Neural cell (in vitro differentiated cells): ENCODE results near the gene PLEKHA1. TPM values are rescaled to one million over a fixed set of nuclear protein-coding genes. Genes with fewer than 3 reads are reported as not detected.

Source experiments
- H2AFZ ChIP-seq: fragments of 200-600, 300-800 bp; sonication (generic), shearing (Covaris generic); 2 replicates; pipeline ENCODE4 v1.6.0; 2014; ENCODE audit warnings: low read depth, mild to moderate bottlenecking, antibody characterized with exemption, low read length, moderate library complexity
- H3F3A ChIP-seq: fragments of 200-600 bp; shearing (Covaris generic); 2 replicates; pipeline ENCODE4 v1.6.1; 2016; ENCODE audit warnings: mild to moderate bottlenecking, moderate library complexity, mixed read lengths, antibody characterized with exemption, low read length; ENCODE audit not compliant: insufficient read depth, poor library complexity, severe bottlenecking
- H3K27ac ChIP-seq: fragments of 200-600, 300-800 bp; sonication (generic), shearing (Covaris generic); 2 replicates; pipeline ENCODE4 v1.5.1; 2014; ENCODE audit warnings: mild to moderate bottlenecking, low read length, moderate library complexity
- H3K27me3 ChIP-seq: fragments of 300-800, 200-600 bp; sonication (generic), shearing (Covaris generic); 2 replicates; pipeline ENCODE4 v1.6.0; 2014; ENCODE audit warnings: mild to moderate bottlenecking, low read depth, low read length, moderate library complexity; ENCODE audit not compliant: insufficient read depth
- H3K36me3 ChIP-seq: fragments of 300-800, 200-600 bp; sonication (generic), shearing (Covaris generic); 2 replicates; pipeline ENCODE4 v1.5.1; 2014; ENCODE audit warnings: mild to moderate bottlenecking, antibody characterized with exemption, low read length, moderate library complexity; ENCODE audit not compliant: insufficient read depth
- H3K4me2 ChIP-seq: fragments of 300-800, 200-600 bp; sonication (generic), shearing (Covaris generic); 2 replicates; pipeline ENCODE4 v1.6.0; 2014; ENCODE audit warnings: mild to moderate bottlenecking, low read length
- H3K4me3 ChIP-seq: fragments of 300-800, 200-600 bp; sonication (generic), shearing (Covaris generic); 2 replicates; pipeline ENCODE4 v1.5.1; 2014; ENCODE audit warnings: mild to moderate bottlenecking, low read length, moderate library complexity
- H3K79me2 ChIP-seq: fragments of 200-600 bp; shearing (Covaris generic); replicated peaks from 2 replicates; pipeline ENCODE4 v1.6.0; 2014; ENCODE audit warnings: mild to moderate bottlenecking, low read length, moderate library complexity; ENCODE audit not compliant: insufficient read depth
- H3K9ac ChIP-seq: fragments of 300-800, 200-600 bp; sonication (generic), shearing (Covaris generic); 2 replicates; pipeline ENCODE4 v1.6.1; 2016; ENCODE audit warnings: mild to moderate bottlenecking, low read length, mixed read lengths
- H3K9me2 ChIP-seq: fragments of 200-600 bp; shearing (Covaris generic); 2 replicates; pipeline ENCODE4 v1.6.1; 2016; ENCODE audit warnings: mild to moderate bottlenecking, low read length, mixed read lengths; ENCODE audit not compliant: insufficient read depth
- H3K9me3 ChIP-seq: fragments of 200-600, 300-800 bp; sonication (generic), shearing (Covaris generic); 2 replicates; pipeline ENCODE4 v1.6.1; 2016; ENCODE audit warnings: mild to moderate bottlenecking, mixed run types, low read length, moderate library complexity, mixed read lengths
- H4K20me1 ChIP-seq: fragments of 200-600 bp; shearing (Covaris generic); 2 replicates; pipeline ENCODE4 v1.6.1; 2016; ENCODE audit warnings: mild to moderate bottlenecking, mixed run types; ENCODE audit not compliant: insufficient read depth
- CTCF ChIP-seq: fragments of 450-650 bp; IDR thresholded peaks from 2 replicates; pipeline ENCODE4 v1.5.1; 2014; ENCODE audit warnings: antibody characterized with exemption, mild to moderate bottlenecking, moderate library complexity; ENCODE audit not compliant: poor library complexity, severe bottlenecking
- EP300 ChIP-seq: fragments of 450-650 bp; conservative IDR thresholded peaks from 2 replicates; pipeline ENCODE4 v1.6.1; 2014; ENCODE audit warnings: antibody characterized with exemption, mild to moderate bottlenecking, moderate library complexity; ENCODE audit not compliant: poor library complexity, severe bottlenecking
- EZH2 ChIP-seq: fragments of 200-600, 300-800 bp; shearing (Covaris generic), sonication (generic); IDR thresholded peaks from 2 replicates; pipeline ENCODE4 v1.6.1; 2014; ENCODE audit warnings: antibody characterized with exemption, low read length, borderline replicate concordance, mild to moderate bottlenecking; ENCODE audit not compliant: insufficient read depth, poor library complexity, severe bottlenecking
- MXI1 ChIP-seq: fragments of 450-650 bp; conservative IDR thresholded peaks from 2 replicates; pipeline ENCODE4 v1.6.1; 2014; ENCODE audit warnings: antibody characterized with exemption, mild to moderate bottlenecking; ENCODE audit not compliant: poor library complexity, severe bottlenecking
- POLR2AphosphoS5 ChIP-seq: IDR thresholded peaks from 2 replicates; pipeline ENCODE4 v1.6.1; 2012
- RAD21 ChIP-seq: fragments of 450-650 bp; conservative IDR thresholded peaks from 2 replicates; pipeline ENCODE4 v1.6.1; 2014; ENCODE audit warnings: antibody characterized with exemption, mild to moderate bottlenecking, moderate library complexity
- REST ChIP-seq: IDR thresholded peaks from 2 replicates; pipeline ENCODE4 v1.6.1; 2012; ENCODE audit warnings: borderline replicate concordance
- SMC3 ChIP-seq: fragments of 450-650 bp; conservative IDR thresholded peaks from 2 replicates; pipeline ENCODE4 v1.6.1; 2014; ENCODE audit warnings: antibody characterized with exemption, mild to moderate bottlenecking, moderate library complexity; ENCODE audit not compliant: poor library complexity
- TAF1 ChIP-seq: IDR thresholded peaks from 2 replicates; pipeline ENCODE4 v1.6.1; 2012; ENCODE audit warnings: low read depth
- polyA plus RNA-seq: library from polyadenylated mRNA; depleted of rRNA; stranded (reverse); fragments of >200 nt; gene quantifications from 2 replicates; pipeline ENCODE4 v1.2.3, GENCODE V29; 2014

The PLEKHA1 gene
- polyA plus RNA-seq, 1 donor from 2014 or later: 91.9 TPM

GRCh38 chr10:122361046-122361445 lies 13.5 kb upstream of the PLEKHA1 start:
- H3K9me2 ChIP-seq: no peaks in the 10 kb centered on the region
- H3K27me3 ChIP-seq: no peaks in the 10 kb centered on the region
- H3K4me3 ChIP-seq: no peak overlapping the region
- H3K27ac ChIP-seq: no peak overlapping the region
- H3F3A ChIP-seq: no peaks in the 10 kb centered on the region
- H3K9ac ChIP-seq: no peak overlapping the region
- H3K9me3 ChIP-seq: no peaks in the 10 kb centered on the region
- no peaks in the 10 kb centered on the region for H3K36me3 ChIP-seq
- H3K4me2 ChIP-seq: no peak overlapping the region
- H2AFZ ChIP-seq: no peak overlapping the region
- H4K20me1 ChIP-seq: no peaks in the 10 kb centered on the region
- H3K79me2 ChIP-seq: no peaks in the 10 kb centered on the region
- TF ChIP-seq POLR2AphosphoS5 (no peak), MXI1 (no peak), RAD21 (no peak), REST (no peak), EP300 (no peak), EZH2 (no peak), CTCF (no peak), SMC3 (no peak), TAF1 (no peak)

- no peaks in the 10 kb centered on the region for H3K36me3 ChIP-seq
- no peaks in the 10 kb centered on the region for H3K27me3 ChIP-seq
- no peaks in the 10 kb centered on the region for H3F3A ChIP-seq
- H3K4me2 ChIP-seq: no peak overlapping the region
- H3K79me2 ChIP-seq: no peaks in the 10 kb centered on the region
- TF ChIP-seq POLR2AphosphoS5: no peak
- no peak for TF ChIP-seq RAD21
- TF ChIP-seq REST: no peak
- TF ChIP-seq SMC3: no peak
- TF ChIP-seq EZH2: no peak
- no peaks in the 10 kb centered on the region for H3K9me2 ChIP-seq
- no peak overlapping the region for H3K9ac ChIP-seq
- H4K20me1 ChIP-seq: no peaks in the 10 kb centered on the region
- no peak overlapping the region for H3K27ac ChIP-seq
- H3K4me3 ChIP-seq: no peak overlapping the region
- no peak overlapping the region for H2AFZ ChIP-seq
- H3K9me3 ChIP-seq: no peaks in the 10 kb centered on the region
Observed at GRCh38 chr10:122362031-122362592, 12.4 kb upstream of the PLEKHA1 start.
